ENCODE measurements around the gene ACP4. TPM values are rescaled to one million over a fixed set of nuclear protein-coding genes. Genes with fewer than 3 reads are reported as not detected.

ACP4 gene
- total and polyA plus RNA-seq, 2 donors (not counting 1 experiment from before 2014, with no cell fraction given) = not detected

DNA sequence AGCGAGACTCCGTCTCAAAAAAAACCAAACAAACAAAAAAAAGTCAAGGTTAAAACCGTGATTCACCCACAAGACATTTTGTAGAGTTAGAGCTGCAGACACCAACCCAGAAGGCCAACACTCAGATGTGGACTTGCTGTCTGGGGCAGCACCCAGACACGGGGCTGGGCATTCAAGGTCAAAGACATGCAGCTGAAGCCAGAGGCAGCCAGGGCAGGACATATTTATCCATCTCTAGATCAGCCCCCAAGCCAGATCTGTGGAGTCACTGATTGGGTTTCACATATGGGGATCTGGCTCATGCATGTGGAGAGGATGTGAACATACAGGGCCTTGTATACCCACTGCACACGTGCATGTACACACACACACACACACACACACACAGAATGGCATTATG, 39.6 kb downstream of the ACP4 start:
- peaks cover 0 to 2% (median 0%) of the 10 kb centered on the region in 3 donors for H3K9me3 ChIP-seq (ENCODE audit: control extremely low read depth in 1 of 3, control insufficient read depth in 2 of 3, insufficient read depth in 1 of 3, low read length in 2 of 3)
- no peak overlapping the region for H3K4me2 ChIP-seq (replicated peaks; ENCODE audit: low read depth, low read length, poor library complexity, severe bottlenecking)
- no peaks in the 10 kb centered on the region for H4K20me1 ChIP-seq (ENCODE audit: control insufficient read depth, insufficient read depth, low read length, poor library complexity, severe bottlenecking)
- no peaks in the 10 kb centered on the region for H3K36me3 ChIP-seq (replicated peaks in 1 of 2; ENCODE audit: control extremely low read depth in 1 of 2, control insufficient read depth in 1 of 2, extremely low read depth in 1 of 2, insufficient read depth in 2 of 2, low read length in 1 of 2)
- no peaks in the 10 kb centered on the region for H3K79me2 ChIP-seq (ENCODE audit: control insufficient read depth, insufficient read depth, low read length)
- no peak overlapping the region for H3K4me3 Mint-ChIP-seq
- ChIA-PET POLR2A (no interaction called here), CTCF (no interaction called here)
- DNase-seq = no peak
- intact Hi-C loops (cut with micrococcal nuclease) = no loop called here
- peaks cover 0 to 24% (median 0%) of the 10 kb centered on the region in 4 experiments for H3K27me3 ChIP-seq (replicated peaks in 1 of 4; ENCODE audit: control extremely low read depth in 1 of 4, control insufficient read depth in 3 of 4, insufficient read depth in 4 of 4, low read length in 3 of 4)
- H3K27me3 Mint-ChIP-seq = peaks cover 50% of the 10 kb centered on the region
- H3K4me1 Mint-ChIP-seq = no peaks in the 10 kb centered on the region
- no peak overlapping the region for H3K9ac ChIP-seq (ENCODE audit: low read length)
- H3K27ac Mint-ChIP-seq = no peak overlapping the region
- no peaks in the 10 kb centered on the region for H3K4me1 ChIP-seq (ENCODE audit: control insufficient read depth in 2 of 2, insufficient read depth in 2 of 2, low read length in 2 of 2)
- TF ChIP-seq, protein P1, sequence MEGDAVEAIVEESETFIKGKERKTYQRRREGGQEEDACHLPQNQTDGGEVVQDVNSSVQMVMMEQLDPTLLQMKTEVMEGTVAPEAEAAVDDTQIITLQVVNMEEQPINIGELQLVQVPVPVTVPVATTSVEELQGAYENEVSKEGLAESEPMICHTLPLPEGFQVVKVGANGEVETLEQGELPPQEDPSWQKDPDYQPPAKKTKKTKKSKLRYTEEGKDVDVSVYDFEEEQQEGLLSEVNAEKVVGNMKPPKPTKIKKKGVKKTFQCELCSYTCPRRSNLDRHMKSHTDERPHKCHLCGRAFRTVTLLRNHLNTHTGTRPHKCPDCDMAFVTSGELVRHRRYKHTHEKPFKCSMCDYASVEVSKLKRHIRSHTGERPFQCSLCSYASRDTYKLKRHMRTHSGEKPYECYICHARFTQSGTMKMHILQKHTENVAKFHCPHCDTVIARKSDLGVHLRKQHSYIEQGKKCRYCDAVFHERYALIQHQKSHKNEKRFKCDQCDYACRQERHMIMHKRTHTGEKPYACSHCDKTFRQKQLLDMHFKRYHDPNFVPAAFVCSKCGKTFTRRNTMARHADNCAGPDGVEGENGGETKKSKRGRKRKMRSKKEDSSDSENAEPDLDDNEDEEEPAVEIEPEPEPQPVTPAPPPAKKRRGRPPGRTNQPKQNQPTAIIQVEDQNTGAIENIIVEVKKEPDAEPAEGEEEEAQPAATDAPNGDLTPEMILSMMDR (IDR thresholded peaks at IDR 0.05) = no peak
- no peak for TF ChIP-seq EZH2 (IDR thresholded peaks at IDR 0.05; ENCODE audit: borderline replicate concordance, insufficient read depth, low read depth, low read length, poor library complexity, severe bottlenecking)
- 64% methylated on average over 4 of the region's 5 CpGs for WGBS (ENCODE audit: insufficient coverage)
- no peaks in the 10 kb centered on the region for H3K9me3 Mint-ChIP-seq (ENCODE audit: insufficient read depth)
- H3K27ac ChIP-seq (ENCODE audit: low read length in 2 of 2) = no peak overlapping the region
- no peak overlapping the region for H2AFZ ChIP-seq (ENCODE audit: insufficient read depth, low read depth, low read length, poor library complexity, severe bottlenecking)
- no peak overlapping the region for H3K4me3 ChIP-seq (ENCODE audit: control extremely low read depth in 1 of 5, extremely low read depth in 1 of 5, insufficient read depth in 1 of 5, low read depth in 2 of 5, low read length in 4 of 5)
- ATAC-seq (ENCODE audit: low read depth) = no peak

DNA sequence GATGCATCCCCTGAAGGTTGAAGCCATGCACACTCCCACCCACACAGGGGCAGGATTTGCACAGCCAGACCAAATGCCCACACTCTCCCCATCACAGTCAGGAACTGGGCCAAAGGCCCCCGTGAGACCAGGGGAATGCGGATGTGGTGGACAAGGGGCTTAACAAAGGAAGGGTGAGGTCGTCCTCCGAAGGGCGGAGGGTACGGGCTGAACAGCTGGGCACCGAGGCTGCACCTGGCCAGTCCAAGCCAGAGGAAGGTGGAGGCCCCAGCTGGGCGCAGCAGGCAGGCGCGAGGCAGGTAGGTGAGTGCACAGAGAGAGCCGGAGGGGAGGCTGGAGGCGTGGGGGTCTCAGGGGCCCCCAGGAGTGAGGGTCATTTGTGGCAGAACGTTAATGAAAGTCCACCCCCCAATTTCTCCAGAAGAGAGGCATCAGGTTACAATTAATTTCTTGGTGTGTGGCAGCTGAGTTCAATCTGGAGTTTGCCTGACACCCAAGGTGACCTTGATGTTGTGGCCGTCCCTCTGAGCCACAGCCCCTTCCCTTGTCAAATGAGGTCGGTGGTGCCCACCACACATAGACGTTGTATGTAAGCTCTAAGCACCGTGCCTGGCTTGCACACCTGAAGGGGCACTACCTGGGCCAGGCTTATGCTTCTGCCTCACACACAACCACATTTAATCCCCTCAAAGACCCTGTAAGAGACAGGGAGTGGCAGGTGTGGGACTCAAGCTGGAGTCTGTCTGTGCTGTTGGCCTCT, 40.2 kb downstream of the ACP4 start:
- 49% methylated on average over 15 of the region's 17 CpGs for WGBS (ENCODE audit: insufficient coverage)
- CTCF ChIA-PET = no interaction called here

More for the DNA sequence above, 40.2 kb downstream of the ACP4 start:
- Histone ChIP-seq H3K9me3 (ENCODE audit: control extremely low read depth in 1 of 3, control insufficient read depth in 2 of 3, insufficient read depth in 1 of 3, low read length in 2 of 3) (peaks cover 0 to 2% (median 0%) of the 10 kb centered on the region in 3 donors), H3K36me3 (replicated peaks in 1 of 2; ENCODE audit: control extremely low read depth in 1 of 2, control insufficient read depth in 1 of 2, extremely low read depth in 1 of 2, insufficient read depth in 2 of 2, low read length in 1 of 2) (no peaks in the 10 kb centered on the region), H4K20me1 (ENCODE audit: control insufficient read depth, insufficient read depth, low read length, poor library complexity, severe bottlenecking) (no peaks in the 10 kb centered on the region), H2AFZ (ENCODE audit: insufficient read depth, low read depth, low read length, poor library complexity, severe bottlenecking) (no peak overlapping the region), H3K27ac (ENCODE audit: low read length in 2 of 2) (no peak overlapping the region), H3K4me3 (ENCODE audit: control extremely low read depth in 1 of 5, extremely low read depth in 1 of 5, insufficient read depth in 1 of 5, low read depth in 2 of 5, low read length in 4 of 5) (no peak overlapping the region), H3K4me2 (replicated peaks; ENCODE audit: low read depth, low read length, poor library complexity, severe bottlenecking) (no peak overlapping the region), H3K79me2 (ENCODE audit: control insufficient read depth, insufficient read depth, low read length) (no peaks in the 10 kb centered on the region), H3K4me1 (ENCODE audit: control insufficient read depth in 2 of 2, insufficient read depth in 2 of 2, low read length in 2 of 2) (peaks cover 5 to 6% of the 10 kb centered on the region in 2 donors), H3K9ac (ENCODE audit: low read length) (no peak overlapping the region), H3K27me3 (replicated peaks in 1 of 4; ENCODE audit: control extremely low read depth in 1 of 4, control insufficient read depth in 3 of 4, insufficient read depth in 4 of 4, low read length in 3 of 4) (peaks cover 0 to 30% (median 0%) of the 10 kb centered on the region in 4 experiments)
- TF ChIP-seq, protein P1 (IDR thresholded peaks at IDR 0.05) = no peak
- TF ChIP-seq EZH2 (IDR thresholded peaks at IDR 0.05; ENCODE audit: borderline replicate concordance, insufficient read depth, low read depth, low read length, poor library complexity, severe bottlenecking) = no peak
- peaks cover 50% of the 10 kb centered on the region for H3K27me3 Mint-ChIP-seq
- peaks cover 5% of the 10 kb centered on the region for H3K4me1 Mint-ChIP-seq
- intact Hi-C loops (cut with micrococcal nuclease) = no loop called here
- no peak for ATAC-seq (ENCODE audit: low read depth)
- H3K27ac Mint-ChIP-seq = no peak overlapping the region
- POLR2A ChIA-PET = no interaction called here
- no peaks in the 10 kb centered on the region for H3K9me3 Mint-ChIP-seq (ENCODE audit: insufficient read depth)
- no peak overlapping the region for H3K4me3 Mint-ChIP-seq
- DNase-seq = no peak
